Activated CD4-positive, alpha-beta T cell treated with anti-CD3 and anti-CD28 coated beads, Interleukin-2, amount 10 ng/mL, durations not matched to agents 24 days and 14 days (primary cell): ENCODE results near the gene CAND1. TPM values are rescaled to one million over a fixed set of nuclear protein-coding genes. Genes with fewer than 3 reads are reported as not detected.
"Not testable (repeated sequence)": the region's sequence is repeated elsewhere in the genome, so short reads cannot be mapped to it uniquely, and the experiment has no call there.

Source experiments
- DNase-seq: peaks from one replicate; pipeline ENCODE4 v3.0.0; 2022
- H3K27ac Mint-ChIP-seq: one replicate; pipeline ENCODE4 v1.8.0; 2022; ENCODE audit warnings: mild to moderate bottlenecking, mixed read lengths
- H3K27me3 Mint-ChIP-seq: one replicate; pipeline ENCODE4 v1.8.0; 2022; ENCODE audit warnings: mixed read lengths
- H3K36me3 Mint-ChIP-seq: one replicate; pipeline ENCODE4 v1.8.0; 2022; ENCODE audit warnings: low read depth, mild to moderate bottlenecking, mixed read lengths
- H3K4me1 Mint-ChIP-seq: one replicate; pipeline ENCODE4 v1.8.0; 2021; ENCODE audit warnings: mixed read lengths
- H3K4me3 Mint-ChIP-seq: one replicate; pipeline ENCODE4 v1.8.0; 2022; ENCODE audit warnings: mild to moderate bottlenecking, moderate library complexity, mixed read lengths
- H3K9me3 Mint-ChIP-seq: one replicate; pipeline ENCODE4 v1.8.0; 2021; ENCODE audit warnings: mixed read lengths
- intact Hi-C: fragments of 100-400 bp; cut with micrococcal nuclease; formaldehyde crosslinking; loops from one replicate; pipeline ENCODE4 v1.15.1; 2023
- total RNA-seq: library from RNA; stranded (reverse); gene quantifications from 2 replicates; pipeline ENCODE4 v1.2.3, GENCODE V29; 2022

CAND1 gene
- total RNA-seq, 1 donor from 2014 or later = 202 TPM

DNA sequence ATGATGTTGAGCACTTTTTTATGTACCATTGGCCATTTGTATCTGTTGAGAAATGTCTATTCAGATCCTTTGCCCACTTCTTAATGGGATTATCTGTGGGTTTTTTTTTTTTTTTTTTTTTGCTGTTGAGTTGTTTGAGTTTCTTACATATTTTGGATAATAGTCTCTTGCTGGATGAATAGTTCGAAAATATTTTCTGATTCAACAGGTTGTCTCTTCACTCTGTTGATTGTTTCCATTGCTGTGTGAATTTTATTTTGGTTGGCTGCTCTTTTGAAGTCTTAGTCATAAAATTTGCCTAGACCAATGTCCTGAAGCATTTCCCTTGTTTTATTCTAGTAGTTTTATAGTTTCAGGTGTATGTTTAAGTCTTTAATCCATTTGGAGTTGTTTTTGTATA lies 64.5 kb downstream of the CAND1 start:
- no peak for DNase-seq
- no peaks in the 10 kb centered on the region for H3K27me3 Mint-ChIP-seq
- no peak overlapping the region for H3K4me3 Mint-ChIP-seq
- intact Hi-C loops = no loop called here
- peaks cover 10% of the 10 kb centered on the region for H3K9me3 Mint-ChIP-seq
- H3K4me1 Mint-ChIP-seq = peaks cover 3% of the 10 kb centered on the region
- peaks cover 3% of the 10 kb centered on the region for H3K36me3 Mint-ChIP-seq
- no peak overlapping the region for H3K27ac Mint-ChIP-seq

DNA sequence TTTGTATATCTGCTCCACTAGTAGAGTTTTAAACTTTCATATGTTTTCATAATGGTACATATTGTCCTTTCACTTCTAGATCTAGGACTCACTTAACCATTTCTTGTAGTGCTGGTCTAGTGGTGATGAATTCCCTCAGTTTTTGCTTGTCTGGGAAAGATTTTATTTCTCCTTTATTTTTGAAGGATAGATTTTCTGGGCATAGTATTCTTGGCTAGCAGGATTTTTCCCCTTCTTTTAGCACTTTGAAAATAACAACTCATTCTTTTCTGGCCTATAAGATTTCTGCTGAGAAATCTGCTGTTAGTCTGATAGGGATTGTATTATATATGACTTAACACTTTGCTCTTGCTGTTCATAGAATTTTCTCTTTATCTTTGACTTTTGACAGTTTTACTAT lies 69.3 kb downstream of the CAND1 start:
- intact Hi-C loops = no loop called here

DNA sequence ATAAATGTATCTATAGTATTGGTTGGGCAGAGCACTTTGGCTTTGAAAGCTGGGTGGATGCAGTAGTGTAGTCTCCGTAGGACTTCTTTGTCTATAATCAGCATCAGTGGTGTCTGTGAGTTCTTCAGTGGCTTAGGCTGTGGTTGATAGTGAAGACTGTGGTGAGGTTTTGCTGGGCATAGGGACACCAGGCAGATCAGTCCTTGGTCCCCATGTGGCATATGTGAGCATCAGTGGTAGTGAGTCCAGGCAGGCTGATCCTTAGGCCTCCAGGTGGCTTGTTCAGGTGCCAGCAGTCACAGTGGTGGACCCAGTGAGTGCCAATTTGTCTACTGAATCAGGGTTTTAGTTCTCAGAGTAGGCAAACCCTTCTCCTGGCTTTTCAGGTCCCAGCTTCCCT lies 70.4 kb downstream of the CAND1 start:
- Mint-ChIP-seq H3K36me3 (peaks cover 6% of the 10 kb centered on the region), H3K9me3 (peaks cover 25% of the 10 kb centered on the region), H3K4me3 (no peak overlapping the region), H3K27ac (no peak overlapping the region), H3K4me1 (no peaks in the 10 kb centered on the region), H3K27me3 (no peaks in the 10 kb centered on the region)
- no peak for DNase-seq
- intact Hi-C loops = no loop called here

More for the DNA sequence above, 69.3 kb downstream of the CAND1 start:
- H3K36me3 Mint-ChIP-seq = peaks cover 6% of the 10 kb centered on the region
- H3K27me3 Mint-ChIP-seq = no peaks in the 10 kb centered on the region
- no peak overlapping the region for H3K27ac Mint-ChIP-seq
- peaks cover 25% of the 10 kb centered on the region for H3K9me3 Mint-ChIP-seq
- DNase-seq = no peak
- H3K4me3 Mint-ChIP-seq = no peak overlapping the region
- H3K4me1 Mint-ChIP-seq = no peaks in the 10 kb centered on the region

DNA sequence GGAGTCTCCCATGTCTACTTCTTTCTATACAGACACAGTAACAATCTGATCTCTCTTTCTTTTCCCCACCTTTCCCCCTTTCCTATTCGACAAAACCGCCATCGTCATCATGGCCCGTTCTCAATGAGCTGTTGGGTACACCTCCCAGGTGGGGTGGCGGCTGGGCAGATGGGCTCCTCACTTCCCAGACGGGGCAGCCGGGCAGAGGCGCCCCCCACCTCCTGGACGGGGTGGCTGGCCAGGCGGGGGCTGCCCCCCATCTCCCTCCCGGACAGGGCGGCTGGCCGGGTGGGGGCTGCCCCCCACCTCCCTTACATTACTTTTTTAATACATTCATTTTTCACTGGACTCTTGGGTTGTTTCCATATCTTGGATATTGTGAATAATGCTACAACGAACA lies 71.9 kb downstream of the CAND1 start:
- DNase-seq, H3K36me3 Mint-ChIP-seq, H3K27ac Mint-ChIP-seq, intact Hi-C loops, H3K27me3 Mint-ChIP-seq, H3K4me3 Mint-ChIP-seq, H3K4me1 Mint-ChIP-seq: not testable (repeated sequence)
- peaks cover 28% of the 10 kb centered on the region for H3K9me3 Mint-ChIP-seq

DNA sequence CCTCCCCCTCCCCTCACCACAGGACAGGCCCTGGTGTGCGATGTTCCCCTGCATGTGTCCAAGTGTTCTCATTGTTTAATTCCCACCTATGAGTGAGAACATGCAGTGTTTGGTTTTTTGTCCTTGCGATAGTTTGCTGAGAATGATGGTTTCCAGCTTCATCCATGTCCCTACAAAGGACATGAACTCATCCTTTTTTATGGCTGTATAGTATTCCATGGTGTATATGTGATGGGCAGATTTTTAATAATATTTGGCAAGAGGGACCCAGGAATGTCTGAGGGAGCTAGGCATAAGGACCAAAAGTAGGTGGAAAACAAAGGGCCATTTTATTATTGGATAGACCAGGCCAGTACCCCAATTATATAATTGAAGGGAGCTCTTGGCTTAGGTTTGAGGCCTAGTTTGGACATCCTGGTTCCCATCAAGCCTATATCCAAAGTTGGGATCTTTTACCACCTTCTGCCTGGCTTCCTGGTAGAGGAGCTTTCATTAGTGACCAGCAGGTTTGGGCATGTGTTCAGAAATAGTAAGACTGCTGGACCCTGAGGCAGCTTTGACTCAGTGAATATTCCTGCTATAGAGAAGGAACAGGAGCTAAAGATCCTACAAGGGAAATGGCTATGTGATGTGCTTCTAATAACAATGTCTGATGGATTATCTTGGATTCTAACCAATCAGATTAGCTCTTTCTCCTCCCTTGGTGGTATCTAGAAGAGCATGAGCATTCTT lies 76.0 kb downstream of the CAND1 start:
- no peaks in the 10 kb centered on the region for H3K4me1 Mint-ChIP-seq
- no peak for DNase-seq
- intact Hi-C loops = no loop called here
- no peak overlapping the region for H3K27ac Mint-ChIP-seq
- peaks cover 2% of the 10 kb centered on the region for H3K36me3 Mint-ChIP-seq
- H3K9me3 Mint-ChIP-seq = peaks cover 29% of the 10 kb centered on the region
- H3K27me3 Mint-ChIP-seq = no peaks in the 10 kb centered on the region
- no peak overlapping the region for H3K4me3 Mint-ChIP-seq

DNA sequence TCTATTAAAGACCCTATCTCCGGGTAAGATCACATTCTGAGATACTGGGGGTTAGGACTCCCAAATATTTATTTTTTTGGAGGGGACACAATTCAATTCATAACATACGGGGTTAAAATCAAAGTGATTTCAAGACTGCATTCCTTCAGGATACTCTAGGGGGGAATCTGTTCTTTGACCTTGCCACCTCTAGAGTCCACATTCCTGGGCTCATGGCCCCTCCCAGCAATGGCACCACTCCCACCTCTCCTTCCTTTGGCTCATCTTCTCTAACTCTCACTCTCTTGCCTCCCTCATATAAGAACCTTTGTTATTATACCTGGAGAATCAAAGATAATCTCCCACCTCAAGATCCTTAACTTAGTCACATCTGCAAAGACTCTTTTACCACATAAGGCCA lies 79.5 kb downstream of the CAND1 start:
- Mint-ChIP-seq H3K27ac (no peak overlapping the region), H3K4me1 (no peaks in the 10 kb centered on the region), H3K27me3 (no peaks in the 10 kb centered on the region), H3K36me3 (peaks cover 2% of the 10 kb centered on the region), H3K9me3 (peaks cover 24% of the 10 kb centered on the region), H3K4me3 (no peak overlapping the region)
- DNase-seq = no peak
- intact Hi-C loops = no loop called here

DNA sequence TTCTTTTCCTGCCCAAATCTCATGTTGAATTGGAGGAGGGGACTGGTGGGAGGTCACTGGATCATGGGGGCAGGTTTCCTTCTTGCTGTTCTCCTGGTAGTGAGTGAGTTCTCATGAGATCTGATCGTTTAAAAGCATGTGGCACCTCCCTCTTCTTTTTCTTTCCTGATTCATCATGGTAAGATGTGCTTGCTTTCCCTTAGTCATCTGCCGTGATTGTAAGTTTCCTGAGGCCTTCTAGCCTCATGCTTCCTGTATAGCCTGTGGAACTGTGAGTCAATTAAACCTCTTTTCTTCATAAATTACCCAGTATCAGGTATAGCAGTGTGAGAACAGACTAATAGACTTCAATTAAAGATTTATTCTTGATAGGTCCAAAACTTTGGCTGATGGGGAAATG lies 83.5 kb downstream of the CAND1 start:
- Mint-ChIP-seq H3K27me3 (no peaks in the 10 kb centered on the region), H3K9me3 (peaks cover 10% of the 10 kb centered on the region), H3K4me3 (no peak overlapping the region), H3K4me1 (peaks cover 15% of the 10 kb centered on the region), H3K36me3 (no peaks in the 10 kb centered on the region), H3K27ac (no peak overlapping the region)
- intact Hi-C loops = loop anchor here (10.0 kb wide), 2 partner anchors 302 to 452 kb away; no protein-coding TSS in a partner anchor
- no peak for DNase-seq

DNA sequence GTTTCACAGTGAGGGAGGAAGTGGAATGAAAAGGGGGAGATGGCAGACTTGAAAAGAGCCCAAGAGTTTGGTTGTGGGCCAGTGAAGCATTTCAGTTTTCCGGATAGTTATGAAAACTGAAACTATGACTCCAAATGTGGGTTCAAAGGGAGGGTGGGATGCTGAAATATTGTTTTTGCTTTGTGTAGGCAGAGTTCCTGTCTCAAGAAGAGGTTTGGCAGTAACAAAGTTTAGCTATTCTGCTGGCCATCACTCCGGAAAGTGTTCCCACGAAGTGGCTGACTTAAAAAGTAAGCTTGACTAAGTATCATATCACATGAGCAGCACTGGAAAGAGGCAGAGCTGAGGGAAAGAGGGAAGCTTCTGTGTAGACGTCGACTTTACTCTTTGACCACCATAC lies 85.2 kb downstream of the CAND1 start:
- no peaks in the 10 kb centered on the region for H3K27me3 Mint-ChIP-seq
- H3K9me3 Mint-ChIP-seq = no peaks in the 10 kb centered on the region
- no peak for DNase-seq
- peak overlapping the region; percentile 49 for H3K27ac Mint-ChIP-seq
- intact Hi-C loops = loop anchor here (1.0 to 10.0 kb wide), 3 partner anchors 85 to 450 kb away; partner anchors contain the start of gene CAND1
- H3K36me3 Mint-ChIP-seq = no peaks in the 10 kb centered on the region
- no peak overlapping the region for H3K4me3 Mint-ChIP-seq
- H3K4me1 Mint-ChIP-seq = peaks cover 15% of the 10 kb centered on the region

DNA sequence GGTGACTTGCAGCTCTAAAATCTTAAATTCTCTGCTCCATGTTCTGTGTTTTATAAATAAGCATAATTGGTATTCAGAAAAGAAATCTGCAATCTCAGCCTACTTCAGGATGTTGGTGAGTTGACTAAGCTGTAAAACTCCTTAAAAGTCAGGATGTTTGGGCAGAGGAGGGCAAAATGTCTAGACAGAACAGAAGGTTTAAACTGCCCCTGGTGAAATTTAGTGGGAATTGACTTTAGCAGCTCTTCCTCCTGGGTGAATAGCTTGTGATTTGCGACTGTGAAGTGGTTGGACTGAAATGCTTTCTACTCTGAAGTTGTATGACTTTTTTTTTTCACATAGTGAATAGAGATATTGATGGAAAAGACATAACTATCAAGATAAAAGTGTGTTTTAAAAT lies 85.8 kb downstream of the CAND1 start:
- Mint-ChIP-seq H3K27me3 (no peaks in the 10 kb centered on the region), H3K4me3 (no peak overlapping the region), H3K9me3 (no peaks in the 10 kb centered on the region), H3K4me1 (peaks cover 15% of the 10 kb centered on the region), H3K27ac (no peak overlapping the region), H3K36me3 (no peaks in the 10 kb centered on the region)
- DNase-seq = no peak
- intact Hi-C loops = loop anchor here (1.0 to 10.0 kb wide), 7 partner anchors 86 to 687 kb away; partner anchors contain the start of gene CAND1

DNA sequence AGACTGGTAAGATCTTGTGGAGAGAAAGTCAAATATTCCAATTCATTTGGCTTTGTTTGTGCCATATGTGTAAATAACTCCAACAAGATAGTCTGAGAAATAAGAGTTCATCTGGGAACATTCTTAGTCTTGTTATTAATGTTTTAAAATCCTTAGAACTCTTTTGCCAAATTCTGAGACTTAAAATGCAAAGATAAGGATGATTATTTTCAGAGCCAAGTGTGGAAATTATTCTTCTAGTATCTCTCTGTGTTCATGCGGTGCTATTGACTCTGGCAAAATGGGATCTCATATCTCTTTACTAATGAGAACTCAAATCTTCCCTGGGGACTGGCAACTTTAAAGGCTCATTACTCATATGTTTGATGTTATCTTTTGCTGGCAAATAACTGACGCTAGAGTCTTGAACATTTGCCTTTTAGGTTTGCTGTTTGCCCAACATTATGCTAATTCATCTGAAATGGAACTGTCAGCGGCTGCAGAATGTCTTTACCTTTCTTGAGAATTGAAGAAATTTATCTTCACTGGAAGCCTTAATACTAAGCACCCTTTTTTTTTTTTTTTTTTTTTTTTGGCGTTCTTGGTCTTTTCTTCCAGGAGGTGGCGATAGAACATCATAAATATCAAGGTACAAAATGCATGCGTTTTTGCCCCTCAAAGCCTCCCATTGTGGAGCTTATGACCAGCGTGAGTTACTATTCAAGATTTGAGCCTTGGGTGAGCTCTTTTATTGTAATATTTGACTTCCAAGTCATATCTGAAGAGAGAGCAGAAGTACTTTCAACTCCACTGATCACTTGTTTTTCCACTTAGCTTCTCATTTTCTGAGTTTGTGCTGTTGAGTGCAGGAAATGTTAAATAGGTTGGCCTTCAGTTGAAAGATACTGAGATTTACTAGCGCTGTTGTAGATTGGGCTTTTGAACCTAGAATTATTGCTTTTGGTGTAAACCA lies 86.5 kb downstream of the CAND1 start:
- H3K4me1 Mint-ChIP-seq = peaks cover 15% of the 10 kb centered on the region
- no peaks in the 10 kb centered on the region for H3K36me3 Mint-ChIP-seq
- no peaks in the 10 kb centered on the region for H3K27me3 Mint-ChIP-seq
- H3K9me3 Mint-ChIP-seq = no peaks in the 10 kb centered on the region
- H3K4me3 Mint-ChIP-seq = no peak overlapping the region
- intact Hi-C loops = loop anchor here (1.0 to 10.0 kb wide), 8 partner anchors 61 to 687 kb away; no protein-coding TSS in a partner anchor
- no peak overlapping the region for H3K27ac Mint-ChIP-seq
- peak; percentile 71 for DNase-seq

DNA sequence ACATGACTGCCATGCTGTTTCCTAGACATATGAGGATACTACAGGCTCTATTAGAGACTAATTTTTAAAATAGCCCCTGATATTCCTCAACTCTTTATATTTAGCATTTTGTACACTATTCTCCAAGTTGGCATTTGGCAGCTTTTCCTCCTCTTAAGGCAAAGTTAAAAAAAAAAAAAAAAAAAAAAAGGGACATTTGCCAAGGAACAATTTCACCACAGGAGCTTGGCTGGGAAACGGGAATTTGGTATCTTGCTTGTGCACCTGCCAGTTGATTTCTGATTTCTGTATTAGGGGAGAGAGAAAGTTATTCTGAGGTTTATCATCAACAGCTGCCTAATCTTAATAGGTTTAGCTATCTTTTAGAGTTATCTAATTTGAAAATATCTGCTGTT lies 87.2 kb downstream of the CAND1 start:
- Mint-ChIP-seq H3K4me1 (peaks cover 15% of the 10 kb centered on the region), H3K36me3 (no peaks in the 10 kb centered on the region), H3K27ac (no peak overlapping the region), H3K9me3 (no peaks in the 10 kb centered on the region), H3K4me3 (no peak overlapping the region), H3K27me3 (no peaks in the 10 kb centered on the region)
- intact Hi-C loops = loop anchor here (1.0 to 10.0 kb wide), 7 partner anchors 60 to 686 kb away; no protein-coding TSS in a partner anchor
- DNase-seq = no peak

DNA sequence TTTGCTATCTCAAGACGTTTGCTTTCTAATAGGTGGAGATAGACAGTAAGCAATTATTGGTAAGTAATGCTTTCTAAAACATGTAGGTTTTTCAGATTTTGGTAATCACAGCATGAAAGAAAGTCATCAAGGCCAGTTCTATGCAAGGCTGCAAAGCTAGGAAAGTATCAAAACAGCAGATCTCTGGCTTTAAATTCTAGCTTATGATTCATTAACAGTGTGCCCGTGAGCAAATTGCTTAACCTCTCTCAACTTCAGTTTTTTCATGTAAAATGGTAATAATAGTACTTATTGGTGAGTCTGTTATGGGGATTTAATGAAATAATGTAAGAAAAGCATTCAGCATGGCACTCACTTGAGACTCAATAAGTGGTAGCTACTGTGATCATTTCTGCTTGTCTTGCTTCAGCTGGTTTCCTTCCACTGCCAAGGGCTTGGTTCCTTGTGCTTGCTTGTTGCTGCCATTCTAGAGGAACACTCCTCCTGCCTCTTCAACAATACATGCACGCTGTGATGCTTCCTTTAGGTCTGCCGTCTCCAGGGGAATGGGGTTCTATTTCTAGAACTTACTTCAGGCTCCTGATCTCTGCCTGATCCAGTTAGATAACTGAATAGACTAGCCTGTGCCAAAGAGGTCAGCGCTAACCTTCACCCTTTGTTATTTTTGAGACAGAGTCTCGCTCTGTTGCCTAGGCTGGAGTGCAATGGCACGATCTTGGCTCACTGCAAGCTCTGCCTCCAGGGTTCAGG lies 88.4 kb downstream of the CAND1 start:
- Mint-ChIP-seq H3K27me3 (no peaks in the 10 kb centered on the region), H3K9me3 (no peaks in the 10 kb centered on the region)
- intact Hi-C loops = loop anchor here (2.0 to 10.0 kb wide), 6 partner anchors 59 to 685 kb away; no protein-coding TSS in a partner anchor

DNA sequence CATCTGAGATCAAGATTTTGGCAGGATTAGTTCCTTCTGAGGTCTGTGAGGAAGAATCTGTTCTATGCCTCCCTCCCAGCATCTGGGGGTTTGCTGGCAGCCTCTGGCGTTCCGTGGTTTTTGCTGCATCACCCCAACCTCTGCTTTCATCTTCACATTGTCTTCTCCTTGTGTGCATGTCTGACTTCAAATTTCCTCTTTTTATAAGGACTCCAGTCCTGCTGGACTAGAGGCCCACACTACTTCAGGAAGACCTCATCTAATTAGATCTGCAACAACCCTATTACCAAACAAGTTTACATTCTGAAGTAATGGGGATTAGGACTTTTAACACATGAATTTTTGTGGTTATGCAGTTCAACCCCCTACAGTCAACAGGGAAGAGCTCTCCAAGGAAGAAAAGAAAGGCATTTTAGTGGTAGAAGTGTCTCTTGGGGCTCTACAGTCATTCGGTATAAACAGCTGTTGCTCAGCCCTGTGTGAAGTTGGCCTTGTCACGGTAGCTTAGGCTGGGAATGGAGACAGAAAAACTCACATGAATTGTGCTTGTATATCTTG lies 89.7 kb downstream of the CAND1 start:
- H3K4me1 Mint-ChIP-seq = peaks cover 15% of the 10 kb centered on the region
- no peak overlapping the region for H3K27ac Mint-ChIP-seq
- H3K36me3 Mint-ChIP-seq = no peaks in the 10 kb centered on the region
- intact Hi-C loops = loop anchor here (5.0 to 10.0 kb wide), 5 partner anchors 273 to 683 kb away; no protein-coding TSS in a partner anchor
- no peak overlapping the region for H3K4me3 Mint-ChIP-seq
- H3K9me3 Mint-ChIP-seq = no peaks in the 10 kb centered on the region
- no peaks in the 10 kb centered on the region for H3K27me3 Mint-ChIP-seq
- DNase-seq = no peak

More for the DNA sequence above, 88.4 kb downstream of the CAND1 start:
- H3K4me1 Mint-ChIP-seq = peaks cover 15% of the 10 kb centered on the region
- H3K27ac Mint-ChIP-seq = no peak overlapping the region
- no peak for DNase-seq
- no peak overlapping the region for H3K4me3 Mint-ChIP-seq
- no peaks in the 10 kb centered on the region for H3K36me3 Mint-ChIP-seq
